Right forelimb (tissue), 1 donor: ENCODE measurements around the gene ITGAX.

Experiments
- DNase-seq: peaks from one replicate; pipeline ENCODE4 v3.0.0-alpha.2; 2018

ITGAX gene

GRCh38 chr16:31376705-31377104, 21.7 kb downstream of the ITGAX start:
- DNase-seq = no peak

GRCh38 chr16:31377210-31377903, 22.4 kb downstream of the ITGAX start:
- DNase-seq = no peak

GRCh38 chr16:31380201-31380600, 25.2 kb downstream of the ITGAX start:
- no peak for DNase-seq

DNA sequence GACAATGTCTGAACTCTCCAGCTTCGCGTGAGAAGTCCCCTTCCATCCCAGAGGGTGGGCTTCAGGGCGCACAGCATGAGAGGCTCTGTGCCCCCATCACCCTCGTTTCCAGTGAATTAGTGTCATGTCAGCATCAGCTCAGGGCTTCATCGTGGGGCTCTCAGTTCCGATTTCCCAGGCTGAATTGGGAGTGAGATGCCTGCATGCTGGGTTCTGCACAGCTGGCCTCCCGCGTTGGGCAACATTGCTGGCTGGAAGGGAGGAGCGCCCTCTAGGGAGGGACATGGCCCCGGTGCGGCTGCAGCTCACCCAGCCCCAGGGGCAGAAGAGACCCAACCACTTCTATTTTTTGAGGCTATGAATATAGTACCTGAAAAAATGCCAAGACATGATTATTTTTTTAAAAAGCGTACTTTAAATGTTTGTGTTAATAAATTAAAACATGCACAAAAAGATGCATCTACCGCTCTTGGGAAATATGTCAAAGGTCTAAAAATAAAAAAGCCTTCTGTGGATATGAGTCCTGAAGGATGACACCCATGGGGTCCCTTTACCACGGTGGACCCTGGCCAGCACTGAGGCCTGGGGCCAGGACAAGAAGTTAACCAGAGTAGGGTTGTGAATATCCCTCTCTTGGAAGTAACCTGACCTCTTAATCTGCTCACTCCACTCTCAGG, 27.6 kb downstream of the ITGAX start:
- no peak for DNase-seq

DNA sequence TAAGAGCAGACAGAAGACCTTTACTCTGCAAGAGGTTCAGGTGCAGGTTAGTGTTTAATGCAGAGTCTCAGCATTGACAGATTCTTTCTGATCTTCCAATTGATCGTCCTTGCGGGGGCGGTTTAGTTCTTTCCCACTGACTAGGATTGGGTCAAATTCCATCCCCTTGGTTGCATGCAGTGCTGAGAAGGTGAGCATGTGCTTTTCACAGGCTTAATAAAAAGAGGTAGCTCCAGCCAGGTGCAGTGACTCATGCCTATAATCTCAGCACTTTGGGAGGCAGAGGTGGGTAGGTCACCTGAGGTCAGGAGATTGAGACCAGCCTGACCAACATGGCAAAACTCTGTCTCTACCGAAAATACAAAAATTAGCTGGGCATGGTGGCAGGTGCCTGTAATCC, 30.7 kb downstream of the ITGAX start:
- DNase-seq = no peak

- DNase-seq = no peak
These were observed 31.4 kb downstream of the ITGAX start for GRCh38 chr16:31386157-31386984.

- no peak for DNase-seq
These were observed 33.6 kb downstream of the ITGAX start for GRCh38 chr16:31388535-31388934.

DNA sequence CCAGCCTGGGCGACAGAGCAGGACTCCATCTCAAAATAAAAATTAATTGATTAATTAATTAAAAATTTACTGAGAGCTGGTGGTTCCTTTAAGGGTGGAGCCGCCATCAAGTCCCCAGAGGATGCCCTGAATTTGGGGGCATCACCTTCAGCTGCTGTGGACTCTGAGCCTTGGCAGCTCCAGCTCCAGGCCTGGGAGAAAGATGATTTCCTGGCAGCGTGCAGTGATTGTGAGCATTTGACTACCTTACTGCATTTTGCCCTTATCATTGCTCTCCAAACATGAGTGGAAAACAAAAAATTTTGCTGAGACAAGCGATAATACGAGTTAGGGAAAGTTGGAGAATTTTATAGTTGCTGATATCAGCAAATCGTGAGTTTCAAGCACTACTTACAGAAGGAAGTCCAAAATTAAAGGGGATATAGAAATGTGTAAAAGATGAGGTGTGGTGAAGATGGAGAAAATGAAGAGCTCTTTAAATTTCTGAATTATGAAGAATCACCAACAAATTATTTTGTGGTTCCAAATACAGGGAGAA, 35.6 kb downstream of the ITGAX start:
- no peak for DNase-seq

- no peak for DNase-seq
These were observed 38.1 kb downstream of the ITGAX start, which contains the start of gene ITGAD for GRCh38 chr16:31393056-31393455. TSS of gene ITGAD (plus strand) at chr16:31393335. CDS start at chr16:31393361, 26 bp downstream.

GRCh38 chr16:31395647-31396046, 40.7 kb downstream of the ITGAX start:
- no peak for DNase-seq

DNA sequence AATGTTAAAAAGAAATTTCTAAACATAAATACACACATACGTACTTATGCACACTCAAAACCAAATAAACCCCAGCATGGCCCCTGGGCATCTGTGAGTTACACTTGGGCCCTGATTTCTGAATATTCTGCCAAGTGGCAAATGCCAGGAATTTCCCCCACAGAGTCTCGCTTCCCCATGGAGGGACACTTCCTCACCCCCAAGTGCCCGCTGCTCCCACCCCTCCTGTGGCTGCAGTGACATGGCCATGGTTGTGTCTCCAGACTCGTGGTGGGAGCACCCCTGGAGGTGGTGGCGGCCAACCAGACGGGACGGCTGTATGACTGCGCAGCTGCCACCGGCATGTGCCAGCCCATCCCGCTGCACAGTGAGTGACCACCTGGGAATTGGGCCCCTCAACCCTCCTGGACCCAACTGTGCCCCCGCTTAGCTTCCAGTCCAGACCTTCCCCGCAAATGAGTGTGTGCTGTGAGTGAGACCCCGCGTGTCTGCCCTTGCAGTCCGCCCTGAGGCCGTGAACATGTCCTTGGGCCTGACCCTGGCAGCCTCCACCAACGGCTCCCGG, 42.2 kb downstream of the ITGAX start:
- no peak for DNase-seq

DNA sequence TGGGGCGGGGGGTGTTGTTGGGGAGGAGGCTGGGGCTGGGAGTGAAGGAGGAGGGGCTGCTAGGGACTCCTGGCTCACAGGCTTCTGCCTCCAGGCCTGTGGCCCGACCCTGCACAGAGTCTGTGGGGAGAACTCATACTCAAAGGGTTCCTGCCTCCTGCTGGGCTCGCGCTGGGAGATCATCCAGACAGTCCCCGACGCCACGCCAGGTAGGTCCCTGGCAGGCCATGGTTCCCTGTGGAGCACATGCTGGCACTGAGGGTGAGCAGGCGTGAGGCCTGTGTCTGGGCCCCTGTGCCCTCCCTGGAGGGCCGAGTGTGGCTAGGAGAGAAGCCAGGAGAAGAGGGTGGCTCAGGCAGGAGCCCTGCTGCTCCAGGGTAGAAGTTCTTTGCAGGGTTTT, 42.7 kb downstream of the ITGAX start:
- DNase-seq = no peak

GRCh38 chr16:31400191-31400590, 45.2 kb downstream of the ITGAX start:
- no peak for DNase-seq

DNA sequence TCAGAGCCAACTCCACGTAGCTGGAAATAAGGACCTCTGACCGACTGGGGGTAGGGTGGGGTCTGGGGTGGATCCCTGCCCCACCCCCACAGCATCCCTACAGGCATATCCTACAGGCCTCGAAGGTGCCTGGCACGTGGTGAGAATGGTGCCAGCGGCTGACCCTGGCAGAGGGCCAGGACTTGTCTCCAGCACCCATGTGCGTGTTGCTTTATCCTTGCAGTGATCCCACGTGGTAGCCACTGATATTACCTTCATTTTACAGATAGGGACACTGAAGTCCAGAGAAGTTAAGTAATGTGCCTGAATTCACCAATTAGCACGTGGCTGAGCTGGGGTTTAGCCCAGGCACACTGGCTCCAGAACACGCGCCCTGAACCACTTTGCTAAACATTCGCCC, 46.5 kb downstream of the ITGAX start:
- DNase-seq = no peak

- DNase-seq = no peak
These were observed 47.7 kb downstream of the ITGAX start for GRCh38 chr16:31402687-31403086.

DNA sequence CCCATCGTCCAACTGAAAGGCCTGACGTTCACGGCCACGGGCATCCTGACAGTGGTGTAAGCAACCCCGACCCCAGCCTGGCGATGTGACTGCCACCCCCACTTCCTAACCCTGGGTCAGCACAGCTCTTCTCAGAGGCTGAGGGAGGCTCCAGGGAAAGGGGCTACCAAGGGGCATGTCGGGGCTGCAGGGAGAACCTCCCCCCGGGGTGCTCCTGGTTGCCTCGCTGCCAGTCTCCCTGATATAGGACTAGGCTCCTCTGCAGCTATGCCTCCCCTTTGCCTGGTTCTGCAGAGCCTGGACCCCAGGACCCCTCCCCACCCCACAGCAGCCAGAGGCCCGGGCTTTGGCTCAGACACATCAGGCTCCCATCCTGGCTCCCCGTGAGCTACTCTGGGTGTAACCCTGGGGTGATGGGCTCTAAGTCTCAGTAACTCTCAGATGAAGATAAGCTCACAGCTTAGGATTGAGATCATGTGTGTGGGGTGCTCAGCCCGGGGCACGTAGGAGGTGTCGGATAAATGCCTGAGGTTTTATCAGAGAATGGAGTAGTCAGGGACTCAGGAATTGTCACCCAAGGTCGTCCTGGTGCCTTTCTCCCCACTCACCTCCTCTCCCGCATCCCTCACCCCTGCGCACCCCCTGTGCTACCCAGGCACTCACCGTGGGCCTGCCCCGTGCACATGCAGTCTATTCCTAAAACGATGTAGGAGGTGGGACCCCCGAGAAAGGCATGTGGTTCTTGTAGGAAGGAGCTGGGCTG, 48.8 kb downstream of the ITGAX start:
- no peak for DNase-seq

DNA sequence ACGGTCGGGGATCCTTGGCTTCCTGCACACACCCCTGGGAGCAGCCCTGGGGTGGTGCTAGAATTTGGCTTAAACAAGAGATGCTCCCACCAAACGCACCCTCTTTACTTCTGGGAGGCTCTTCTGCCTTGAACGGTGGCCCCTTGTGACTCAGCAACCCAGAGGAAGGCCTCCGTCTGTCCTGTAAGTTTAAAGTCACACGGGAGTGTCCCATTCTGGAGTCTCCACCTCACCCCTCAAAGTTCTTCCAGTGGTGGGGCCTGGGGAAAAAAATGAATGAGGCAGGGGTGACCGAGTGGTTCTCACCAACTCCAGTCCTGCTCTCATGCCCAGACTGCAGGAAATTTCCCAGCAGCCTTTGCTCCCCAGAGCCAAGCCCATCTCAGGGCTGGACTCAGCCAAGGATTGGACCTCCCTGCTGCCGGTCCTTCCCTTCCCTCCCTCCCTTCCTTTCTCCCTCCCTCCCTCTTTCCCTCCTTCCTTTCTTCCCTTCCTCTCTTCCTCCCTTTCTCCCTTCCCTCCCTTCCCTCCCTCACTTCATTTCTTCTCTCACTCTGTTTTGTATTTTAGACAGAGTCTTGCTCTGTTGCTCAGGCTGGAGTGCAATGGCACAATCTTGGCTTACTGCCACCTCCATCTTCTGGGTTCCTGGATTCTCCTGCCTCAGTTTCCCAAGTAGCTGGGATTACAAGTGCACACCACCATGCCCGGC, 49.5 kb downstream of the ITGAX start:
- no peak for DNase-seq

DNA sequence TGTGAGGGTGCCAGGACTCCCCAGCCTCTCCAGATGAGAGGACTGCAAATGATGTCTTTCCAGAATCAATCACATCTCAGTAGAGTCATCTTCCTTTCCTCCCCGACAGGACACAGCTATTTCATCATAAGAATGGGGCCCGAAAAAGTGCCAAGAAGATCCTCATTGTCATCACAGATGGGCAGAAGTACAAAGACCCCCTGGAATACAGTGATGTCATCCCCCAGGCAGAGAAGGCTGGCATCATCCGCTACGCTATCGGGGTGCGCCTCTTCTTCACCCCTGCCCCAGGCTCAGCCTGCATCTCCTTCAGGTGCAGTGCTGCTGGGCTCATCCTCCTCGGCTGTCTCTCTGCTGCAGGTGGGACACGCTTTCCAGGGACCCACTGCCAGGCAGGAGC, 52.4 kb downstream of the ITGAX start:
- DNase-seq = no peak

DNA sequence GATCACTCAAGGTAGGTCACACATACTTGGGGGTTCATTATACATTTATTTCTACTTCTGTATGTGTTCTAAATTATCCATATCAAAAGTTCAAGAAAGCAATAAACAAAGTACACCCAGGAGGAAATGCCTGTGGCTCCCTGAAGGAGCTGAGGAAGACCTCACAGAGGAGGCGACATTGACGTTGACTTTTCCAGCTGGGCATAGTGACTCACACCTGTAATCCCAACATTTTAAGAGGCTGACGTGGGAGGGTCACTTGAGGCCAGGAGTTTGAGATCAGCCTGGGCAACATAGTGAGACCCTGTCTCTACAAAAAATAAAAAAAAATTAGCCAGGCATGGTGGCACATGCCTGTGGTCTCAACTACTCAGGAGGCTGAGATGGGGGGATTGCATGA, 54.5 kb downstream of the ITGAX start:
- no peak for DNase-seq

DNA sequence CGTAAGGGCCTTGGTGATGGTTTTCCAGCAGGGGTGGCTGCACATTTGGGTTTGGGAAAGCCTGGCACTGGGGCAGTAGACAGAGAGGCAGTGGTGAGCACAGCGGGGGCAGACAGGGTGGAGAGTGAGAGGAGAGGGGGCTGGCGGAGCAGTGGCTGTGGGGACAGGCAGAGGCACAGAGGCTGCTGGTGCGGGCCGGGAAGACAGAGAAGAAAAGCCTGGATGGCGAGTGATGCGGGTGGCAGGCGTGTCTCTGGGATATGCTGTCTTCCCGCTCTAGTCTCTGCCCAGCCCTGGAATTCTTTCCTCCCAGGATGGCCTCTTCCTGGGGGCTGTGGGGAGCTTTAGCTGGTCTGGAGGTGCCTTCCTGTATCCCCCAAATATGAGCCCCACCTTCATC, 55.1 kb downstream of the ITGAX start:
- no peak for DNase-seq

DNA sequence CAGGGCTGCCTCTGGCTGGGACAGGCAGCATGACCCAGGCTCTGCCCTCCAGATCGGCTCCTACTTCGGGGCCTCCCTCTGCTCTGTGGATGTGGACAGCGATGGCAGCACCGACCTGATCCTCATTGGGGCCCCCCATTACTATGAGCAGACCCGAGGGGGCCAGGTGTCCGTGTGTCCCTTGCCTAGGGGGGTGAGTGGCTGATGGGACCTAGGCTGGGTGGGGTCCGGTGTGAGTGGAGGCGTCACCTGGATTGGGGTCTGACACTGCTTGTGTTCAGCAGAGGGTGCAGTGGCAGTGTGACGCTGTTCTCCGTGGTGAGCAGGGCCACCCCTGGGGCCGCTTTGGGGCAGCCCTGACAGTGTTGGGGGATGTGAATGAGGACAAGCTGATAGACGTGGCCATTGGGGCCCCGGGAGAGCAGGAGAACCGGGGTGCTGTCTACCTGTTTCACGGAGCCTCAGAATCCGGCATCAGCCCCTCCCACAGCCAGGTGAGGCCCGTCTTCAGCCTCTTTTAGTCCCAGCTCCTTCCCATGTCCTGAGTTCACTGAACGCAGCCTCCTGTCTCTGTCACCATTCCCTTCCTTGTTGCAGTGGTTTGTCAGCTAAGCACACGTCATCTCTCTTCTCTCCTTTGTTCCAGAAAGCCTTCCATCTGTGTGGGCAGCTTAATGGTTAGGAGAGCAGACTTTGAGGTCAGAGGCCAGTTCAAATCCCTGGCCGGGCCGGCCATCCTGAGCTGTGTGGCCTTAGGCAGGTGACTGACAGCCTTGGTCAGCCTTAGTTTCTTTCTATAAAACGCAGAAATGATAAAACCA, 56.3 kb downstream of the ITGAX start:
- no peak for DNase-seq
